Fibroblast of skin of left quadriceps (primary cell): Measurements from ENCODE around the gene DAZAP2.
"Not testable (repeated sequence)": the region's sequence is repeated elsewhere in the genome, so short reads cannot be mapped to it uniquely, and the experiment has no call there.

Experiments
- DNase-seq, 2 experiments: peaks; one replicate each; pipeline ENCODE4 v3.0.0-alpha.2; 2013; ENCODE audit warnings: low read depth in 2 of 2

DAZAP2 gene

DNA sequence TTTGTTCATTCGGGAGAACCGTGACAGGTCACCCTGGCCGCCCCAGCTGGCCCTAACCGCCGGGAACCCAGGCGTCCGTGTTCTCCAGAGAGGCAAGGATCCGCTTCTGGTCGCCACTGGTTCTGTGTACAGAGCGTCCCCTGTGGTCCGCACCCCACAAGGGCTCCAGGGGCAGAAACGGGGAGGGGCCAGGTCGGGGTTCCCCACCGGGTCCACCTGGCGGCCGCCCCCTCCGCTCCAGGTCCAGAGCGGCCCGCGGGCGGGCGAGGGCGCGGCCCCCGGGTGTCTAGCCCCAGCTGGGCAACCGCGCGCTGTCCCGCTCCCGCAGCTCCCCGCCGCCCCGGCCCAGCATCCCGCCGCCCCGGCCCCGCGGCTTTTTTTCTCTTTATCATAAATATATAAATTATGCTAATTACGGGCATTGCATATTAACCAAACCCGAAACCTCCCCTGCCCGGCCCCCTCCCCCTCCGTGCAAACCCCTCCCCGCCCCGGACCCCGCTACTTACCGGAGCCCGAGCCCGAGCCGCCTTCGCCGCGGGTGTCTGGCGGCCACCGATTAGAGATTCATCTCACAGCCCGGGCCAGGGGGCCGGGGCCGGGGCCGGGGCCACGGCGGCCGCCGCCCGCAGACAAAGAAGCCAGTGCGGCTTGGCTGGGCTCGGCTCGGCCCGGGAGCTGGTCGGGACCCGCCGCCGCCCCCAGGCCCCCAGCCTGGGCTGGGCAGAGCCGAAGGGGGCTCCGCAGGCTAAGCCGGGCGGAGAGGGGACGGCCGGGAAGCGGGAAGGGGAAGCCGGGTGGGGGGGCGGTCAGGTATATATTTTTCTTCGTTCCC, 21.3 kb upstream of the DAZAP2 start:
- DNase-seq, result no peak

DNA sequence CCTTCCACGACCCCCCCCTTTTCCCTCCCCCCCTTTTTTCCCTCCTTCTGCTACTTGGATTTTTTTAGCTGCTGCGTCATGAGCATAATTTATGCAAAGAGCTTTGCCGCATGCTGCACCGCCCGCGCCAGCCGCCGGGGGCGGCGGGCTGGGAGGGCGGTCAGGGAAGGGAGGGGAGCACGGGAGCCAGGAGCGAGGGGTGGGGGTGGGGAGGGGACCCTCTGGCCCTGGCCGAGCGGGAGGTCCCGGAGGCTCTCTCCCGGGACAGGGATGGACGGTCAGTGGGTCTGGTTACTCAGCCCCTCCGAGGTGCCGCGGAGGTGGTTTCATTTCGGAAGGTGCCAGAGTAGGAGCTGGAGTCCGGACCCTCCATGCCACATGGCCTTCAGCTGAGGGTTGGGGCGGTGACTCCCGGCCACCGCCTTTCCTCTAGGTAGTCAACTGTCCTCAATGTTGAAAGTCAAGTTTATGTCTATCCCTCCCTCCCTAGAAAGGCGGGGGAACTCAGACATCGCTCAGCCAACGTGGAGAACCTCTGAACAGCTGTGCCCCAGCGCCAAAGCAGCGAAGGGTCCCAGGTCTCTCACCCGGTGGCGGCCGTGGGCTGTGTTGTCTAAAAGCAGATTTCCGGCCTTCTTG, 20.5 kb upstream of the DAZAP2 start, which contains the start of gene POU6F1:
TSS of gene POU6F1 (minus strand) at position 95 of the 639 bp plus-strand sequence. CDS start 11,226 bp downstream, outside the sequence.
- DNase-seq, result peak; percentile 61 to 69

DNA sequence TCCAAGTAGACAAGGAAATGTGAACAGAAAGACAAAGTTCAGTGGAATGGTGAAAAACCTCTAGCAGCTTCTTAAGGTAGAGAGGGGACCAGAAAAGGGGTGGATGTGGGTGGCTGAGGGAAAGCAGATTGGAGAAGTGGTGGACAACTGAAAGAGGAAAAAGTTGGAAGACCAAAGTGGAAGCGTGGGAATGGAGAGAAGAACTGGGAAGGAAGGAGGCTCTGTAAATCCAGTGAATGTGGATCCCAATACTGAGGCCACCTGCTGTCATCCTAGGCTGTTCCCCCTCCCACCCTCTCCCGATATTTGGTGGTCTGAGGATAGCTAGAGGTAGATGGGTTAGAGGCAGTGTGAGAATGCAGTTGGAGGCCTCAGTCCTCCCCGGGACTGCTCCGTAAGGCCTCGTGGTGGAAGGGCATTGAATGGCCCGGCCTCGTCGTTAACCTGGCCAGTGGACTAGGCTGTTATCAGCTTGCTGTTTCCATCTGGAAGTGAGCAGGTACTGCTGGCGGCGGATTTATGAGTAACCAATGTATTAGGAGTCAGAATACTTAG, 19.9 kb upstream of the DAZAP2 start:
- no peak for DNase-seq

DNA sequence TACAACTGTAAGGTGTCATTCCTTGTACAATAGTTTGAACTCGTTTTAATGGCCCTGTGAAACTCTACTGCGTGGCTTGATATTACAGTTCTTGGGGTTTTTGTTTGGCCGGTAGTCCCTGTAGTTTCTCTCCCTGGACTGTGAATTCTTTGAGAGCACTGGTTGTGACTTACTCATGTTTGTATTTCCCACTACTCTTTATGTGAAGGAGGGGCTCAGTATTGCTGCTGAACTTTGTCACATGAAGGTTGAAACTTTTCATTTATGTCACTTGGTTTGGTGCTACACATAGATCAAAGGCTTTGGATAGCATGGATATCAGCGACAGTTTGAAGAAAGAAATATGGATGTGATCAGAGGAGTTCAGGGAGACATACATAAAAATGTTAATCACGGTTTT, 19.3 kb upstream of the DAZAP2 start:
- no peak for DNase-seq

DNA sequence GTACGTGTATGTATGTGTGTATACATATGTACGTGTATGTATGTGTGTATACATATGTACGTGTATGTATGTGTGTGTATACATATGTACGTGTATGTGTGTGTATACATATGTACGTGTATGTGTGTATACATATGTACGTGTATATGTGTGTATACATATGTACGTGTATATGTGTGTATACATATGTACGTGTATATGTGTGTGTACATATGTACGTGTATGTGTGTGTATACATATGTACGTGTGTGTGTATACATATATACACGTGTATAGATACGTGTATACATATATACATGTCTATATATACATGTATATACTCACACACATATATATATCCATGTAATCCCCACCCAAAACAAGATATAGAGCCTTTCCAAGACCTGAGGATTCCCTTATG, 18.8 kb upstream of the DAZAP2 start:
- DNase-seq, result not testable (repeated sequence)

DNA sequence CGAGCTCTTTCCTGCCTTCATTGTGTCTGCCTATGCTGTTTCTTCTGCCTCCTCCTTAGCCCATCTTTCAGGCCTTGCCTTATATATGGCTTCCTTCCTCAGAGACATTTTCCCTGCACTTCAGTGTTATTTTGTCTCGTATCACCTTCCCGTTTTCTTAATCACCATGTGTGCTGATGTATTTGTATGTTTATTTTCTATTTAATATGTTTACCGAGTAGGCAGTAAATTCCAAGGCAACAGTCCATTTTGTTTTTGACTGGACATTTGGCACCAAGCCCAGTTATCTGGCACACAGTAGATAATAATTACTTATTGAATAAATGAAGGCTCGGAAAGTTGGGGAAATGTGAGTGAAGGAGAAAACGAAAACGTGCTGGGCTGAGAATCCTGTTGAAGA, 16.2 kb upstream of the DAZAP2 start:
- no peak for DNase-seq

DNA sequence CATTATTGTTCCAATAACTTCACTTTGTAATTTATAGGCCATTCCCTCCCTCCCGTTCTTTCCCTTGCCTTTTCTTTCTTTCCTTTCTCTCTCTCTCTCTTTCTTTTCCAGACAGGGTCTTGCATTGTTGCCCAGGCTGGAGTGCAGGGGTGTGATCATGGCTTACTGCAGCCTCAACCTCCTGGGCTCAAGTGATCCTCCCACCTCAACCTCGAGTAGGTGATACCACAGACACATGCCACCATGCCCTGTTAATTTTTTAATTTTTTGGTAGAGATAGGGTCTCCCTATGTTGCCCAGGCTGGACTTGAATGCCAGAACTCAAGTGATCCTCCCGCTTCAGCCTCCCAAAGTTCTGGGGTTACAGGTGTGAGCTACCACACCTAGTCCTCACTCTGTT, 14.0 kb upstream of the DAZAP2 start:
- DNase-seq, result no peak

DNA sequence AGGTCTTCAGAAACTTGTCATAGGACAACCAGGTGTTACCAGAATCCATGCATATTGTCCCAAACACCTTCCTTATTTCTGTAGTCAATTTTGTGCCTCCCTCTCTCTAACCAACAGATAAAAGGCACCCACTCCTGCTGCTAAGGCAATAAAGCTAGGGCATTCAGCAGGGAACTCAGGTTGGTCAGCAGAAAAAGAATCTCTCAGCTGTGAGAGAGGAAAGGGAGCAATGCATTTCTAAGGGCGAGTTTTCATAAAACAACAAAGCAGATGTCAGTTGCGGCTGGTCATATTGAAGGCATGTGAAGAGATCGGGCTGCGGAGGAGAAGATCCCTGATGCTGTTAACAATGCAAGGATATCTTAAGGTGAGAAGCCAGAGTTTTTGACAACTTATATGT, 13.4 kb upstream of the DAZAP2 start:
- DNase-seq, result no peak

DNA sequence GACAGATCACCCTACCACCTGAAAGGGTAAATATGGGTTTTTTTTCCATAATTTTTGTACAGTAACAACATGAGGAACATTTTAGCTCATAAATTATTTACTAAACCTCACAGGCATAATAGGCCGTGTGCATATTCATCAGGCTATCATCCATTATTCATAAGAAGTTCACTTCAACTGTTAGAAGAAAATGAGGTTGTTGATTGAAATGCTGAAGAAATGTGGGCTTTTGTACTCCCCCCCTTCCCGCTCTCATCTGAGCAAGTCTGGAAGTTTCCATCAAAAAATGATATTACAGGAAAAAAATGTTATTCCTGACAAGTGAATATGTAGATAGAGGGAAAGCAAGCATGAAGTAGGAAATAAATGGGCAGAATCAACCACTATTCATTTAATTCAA, 12.9 kb upstream of the DAZAP2 start:
- no peak for DNase-seq

DNA sequence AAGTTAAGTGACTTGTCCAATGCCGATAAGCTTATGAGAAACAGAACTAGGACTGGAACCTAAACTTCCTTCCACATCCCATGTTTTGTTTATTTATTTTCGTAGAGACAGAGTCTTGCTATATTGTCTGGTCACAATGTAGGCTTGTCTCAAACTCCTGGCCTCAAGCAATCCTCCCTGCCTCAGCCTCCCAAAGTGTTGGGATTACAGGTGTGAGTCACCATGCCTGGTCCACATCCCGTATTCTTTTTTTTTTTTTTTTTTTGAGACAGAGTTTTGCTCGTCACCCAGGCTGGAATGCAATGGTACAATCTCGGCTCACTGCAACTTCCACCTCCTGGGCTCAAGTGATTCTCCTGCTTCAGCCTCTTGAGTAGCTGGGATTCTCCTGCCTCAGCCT, 11.5 kb upstream of the DAZAP2 start:
- DNase-seq, result not testable (repeated sequence)

DNA sequence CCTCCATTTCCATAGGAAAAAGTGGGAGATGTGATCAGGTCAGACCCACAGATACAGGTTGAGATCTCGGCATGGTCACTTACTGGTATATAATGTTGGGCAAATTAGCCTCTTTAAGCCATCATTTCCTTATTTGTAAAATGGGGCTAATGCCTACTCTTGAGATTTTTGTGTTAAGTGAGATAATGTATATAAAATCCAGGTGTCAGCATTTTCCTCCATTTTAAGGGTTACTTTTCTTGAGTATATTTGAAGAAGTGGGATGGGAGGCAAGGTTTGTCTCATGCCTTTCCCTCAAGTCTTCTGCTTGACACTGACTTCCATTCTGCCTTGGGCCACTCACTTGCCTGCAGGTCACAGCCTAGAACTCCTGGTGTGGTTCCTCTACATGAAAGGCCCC, 10.7 kb upstream of the DAZAP2 start:
- no peak for DNase-seq

DNA sequence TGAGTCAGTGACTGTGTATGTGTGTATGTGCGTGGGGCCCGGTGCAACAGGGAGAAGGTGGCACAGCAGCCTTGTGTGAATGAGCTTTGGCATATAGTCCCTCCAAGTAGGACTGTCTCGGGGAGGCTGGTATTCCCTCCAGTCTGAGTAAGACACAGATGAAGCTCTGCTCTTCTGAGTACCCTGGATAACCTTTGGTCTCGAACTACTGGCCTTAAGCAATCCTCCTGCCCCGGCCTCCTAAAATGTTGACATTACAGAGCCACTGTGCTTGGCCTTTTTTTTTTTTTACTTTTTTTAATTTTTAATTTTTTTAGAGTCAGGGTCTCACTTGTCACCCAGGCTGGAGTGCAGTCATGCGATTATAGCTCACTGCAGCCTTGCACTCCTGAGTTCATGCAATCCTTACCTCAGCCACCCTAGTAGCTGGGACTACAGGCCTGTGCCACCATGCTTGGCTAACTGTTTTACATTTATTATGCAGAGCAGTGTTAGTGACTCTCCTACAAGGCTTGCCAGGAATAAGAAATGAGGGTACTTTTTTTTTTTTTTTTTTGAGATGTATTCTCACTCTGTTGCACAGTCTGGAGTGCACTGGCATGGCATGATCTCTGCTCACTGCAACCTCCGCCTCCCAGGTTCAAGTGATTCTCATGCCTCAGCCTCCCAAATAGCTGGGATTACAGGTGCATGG, 9.4 kb upstream of the DAZAP2 start:
- no peak for DNase-seq

DNA sequence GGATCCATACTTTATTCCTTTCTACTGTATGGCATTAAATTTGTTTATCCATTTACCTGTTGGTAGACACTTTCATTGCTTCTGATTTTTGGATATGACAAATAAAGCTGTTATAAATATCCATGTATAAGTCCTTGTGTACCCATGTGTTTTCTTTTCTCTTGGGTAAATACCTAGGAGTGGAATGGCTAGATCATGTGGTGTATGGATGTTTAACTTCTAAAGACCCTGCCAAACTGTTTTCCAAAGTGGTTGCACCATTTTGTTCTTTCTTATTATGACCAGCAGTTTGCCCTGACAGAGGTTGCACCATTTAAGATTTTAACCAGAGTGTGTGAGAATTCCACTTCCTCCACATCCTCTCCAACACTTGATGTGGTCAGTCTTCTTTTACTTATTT, 6.0 kb upstream of the DAZAP2 start:
- no peak for DNase-seq

DNA sequence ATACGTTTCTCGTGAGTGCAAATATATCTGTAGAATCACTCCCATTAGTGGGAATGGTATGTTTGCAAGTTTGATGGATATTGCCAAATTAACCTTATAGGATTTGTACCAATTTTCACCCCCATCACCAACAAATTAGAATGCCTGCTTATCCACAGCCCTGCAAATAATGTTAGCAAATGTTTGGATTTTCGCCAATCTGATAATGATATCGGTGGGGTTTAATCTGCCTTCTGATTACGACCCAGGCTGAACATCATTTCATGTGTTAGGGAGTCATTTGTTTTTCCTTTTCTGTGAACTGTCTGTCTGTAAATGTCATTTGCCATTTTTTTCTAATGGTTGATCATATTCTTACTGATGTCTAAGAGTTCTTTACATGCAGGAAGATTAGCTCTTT, 4.1 kb upstream of the DAZAP2 start:
- no peak for DNase-seq

DNA sequence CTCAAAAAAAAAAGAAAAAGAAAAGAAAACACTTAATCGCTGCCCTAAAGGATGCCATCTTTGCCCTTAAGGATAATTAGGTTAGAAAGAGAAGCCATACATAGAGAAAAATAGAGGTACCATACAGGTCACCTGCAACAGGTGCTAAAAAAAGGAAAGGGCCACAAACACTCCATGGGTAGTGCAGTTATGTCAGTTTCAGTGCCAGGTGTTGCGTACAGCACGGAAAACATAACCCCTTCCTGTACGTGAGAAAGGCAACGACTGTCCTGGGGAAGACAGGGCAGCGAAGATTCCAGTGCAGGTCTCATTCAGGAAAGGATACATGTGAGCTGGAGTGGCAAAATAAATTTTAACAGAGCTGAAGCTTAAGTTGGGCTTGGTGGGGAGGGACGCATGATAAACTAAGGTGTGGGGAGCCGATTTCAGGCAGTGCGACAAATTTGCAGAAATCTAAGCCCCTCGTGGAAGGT, 553 bp upstream of the DAZAP2 start:
- no peak for DNase-seq

DNA sequence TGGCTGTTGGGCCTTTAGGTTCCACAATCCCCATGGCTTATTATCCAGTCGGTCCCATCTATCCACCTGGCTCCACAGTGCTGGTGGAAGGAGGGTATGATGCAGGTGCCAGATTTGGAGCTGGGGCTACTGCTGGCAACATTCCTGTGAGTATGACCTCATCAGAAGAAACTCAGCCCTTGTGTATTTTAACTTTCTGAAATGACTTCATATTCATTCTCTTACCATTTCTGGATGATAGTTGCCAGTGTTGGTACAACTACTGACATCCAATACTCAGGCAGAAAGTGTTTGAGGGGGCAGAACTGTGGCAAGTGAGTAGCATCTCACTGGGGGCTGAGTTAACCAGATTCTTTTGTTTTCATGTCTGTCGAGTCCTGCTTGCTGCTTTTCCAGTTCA, 2.3 kb downstream of the DAZAP2 start:
- DNase-seq, result no peak

DNA sequence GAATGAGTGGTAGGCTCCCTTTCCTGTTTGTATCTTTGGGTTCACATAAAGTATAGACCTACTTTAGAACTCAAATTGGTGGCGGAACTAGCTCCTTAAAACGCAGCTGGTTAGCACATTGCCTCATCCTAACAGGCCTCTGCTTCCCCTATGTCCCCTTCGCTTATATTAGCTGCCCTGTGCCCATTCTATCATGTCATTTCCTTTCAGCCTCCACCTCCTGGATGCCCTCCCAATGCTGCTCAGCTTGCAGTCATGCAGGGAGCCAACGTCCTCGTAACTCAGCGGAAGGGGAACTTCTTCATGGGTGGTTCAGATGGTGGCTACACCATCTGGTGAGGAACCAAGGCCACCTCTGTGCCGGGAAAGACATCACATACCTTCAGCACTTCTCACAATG, 3.5 kb downstream of the DAZAP2 start:
- no peak for DNase-seq

DNA sequence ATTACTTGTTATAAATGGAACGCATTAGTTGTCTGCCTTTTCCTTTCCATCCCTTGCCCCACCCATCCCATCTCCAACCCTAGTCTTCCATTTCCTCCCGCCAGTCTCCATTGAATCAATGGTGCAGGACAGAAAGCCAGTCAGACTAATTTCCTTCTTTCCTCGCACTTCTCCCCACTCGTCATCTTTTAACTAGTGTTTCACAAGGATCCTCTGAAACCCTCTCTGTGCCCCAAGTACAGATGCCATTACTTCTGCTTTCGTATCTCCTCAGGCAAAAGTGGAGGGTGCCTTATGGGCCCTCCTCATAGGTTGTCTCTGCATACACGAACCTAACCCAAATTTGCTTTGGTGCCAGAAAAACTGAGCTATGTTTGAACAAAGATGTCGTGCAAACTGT, 4.2 kb downstream of the DAZAP2 start:
- no peak for DNase-seq

DNA sequence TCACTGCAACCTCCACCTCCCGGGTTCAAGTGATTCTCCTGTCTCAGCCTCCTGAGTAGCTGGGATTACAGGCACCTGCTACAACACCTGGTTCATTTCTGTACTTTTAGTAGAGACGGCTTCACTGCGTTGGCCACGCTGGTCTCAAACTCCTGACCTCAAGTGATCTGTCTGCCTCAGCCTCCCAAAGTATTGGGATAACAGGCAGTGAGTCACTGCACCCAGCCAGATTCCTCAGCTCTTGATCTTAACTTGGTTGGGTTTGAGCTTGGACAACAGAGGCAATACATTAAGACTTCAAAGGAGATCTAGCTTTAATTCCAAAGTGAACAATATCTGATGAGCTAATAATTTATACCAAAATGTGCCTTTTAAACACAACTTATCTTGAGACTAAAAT, 5.6 kb downstream of the DAZAP2 start:
- DNase-seq, result no peak

DNA sequence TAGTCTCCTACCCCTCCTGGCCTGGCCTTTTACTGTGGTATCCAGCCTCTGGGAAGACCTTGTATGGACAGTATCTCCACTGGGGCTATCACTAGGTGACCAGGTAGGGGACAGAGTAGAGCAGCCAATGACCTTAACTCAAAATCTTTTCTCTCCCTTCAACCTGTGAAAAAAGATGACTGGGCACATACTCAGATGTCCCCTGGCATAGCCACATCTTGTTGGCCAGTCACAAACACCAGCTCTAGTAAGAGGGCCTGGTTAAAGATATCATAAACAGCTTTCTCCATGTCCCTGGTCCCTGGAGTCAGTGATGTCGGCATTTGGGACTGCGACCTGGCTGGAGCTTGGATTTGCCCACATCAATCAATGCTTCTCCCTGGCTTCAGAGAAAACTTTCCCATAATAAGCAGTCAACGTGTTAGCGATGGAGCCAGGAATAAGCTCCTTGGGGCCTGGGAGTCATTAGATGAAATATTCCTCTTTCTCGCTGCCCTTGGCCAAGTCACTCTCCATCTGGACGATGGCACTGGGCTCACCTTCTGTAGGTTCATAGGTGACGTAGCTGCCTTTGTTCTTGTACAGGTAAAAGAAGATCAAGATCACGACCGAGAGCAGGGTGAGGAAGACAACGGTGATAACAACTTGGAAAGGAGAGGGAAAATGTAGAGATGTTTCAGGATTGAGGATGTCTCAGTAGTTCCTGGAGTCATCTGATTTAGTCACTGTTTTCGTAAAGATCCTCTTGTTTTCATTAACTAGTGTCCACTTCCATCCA, 7.0 kb downstream of the DAZAP2 start:
- no peak for DNase-seq

DNA sequence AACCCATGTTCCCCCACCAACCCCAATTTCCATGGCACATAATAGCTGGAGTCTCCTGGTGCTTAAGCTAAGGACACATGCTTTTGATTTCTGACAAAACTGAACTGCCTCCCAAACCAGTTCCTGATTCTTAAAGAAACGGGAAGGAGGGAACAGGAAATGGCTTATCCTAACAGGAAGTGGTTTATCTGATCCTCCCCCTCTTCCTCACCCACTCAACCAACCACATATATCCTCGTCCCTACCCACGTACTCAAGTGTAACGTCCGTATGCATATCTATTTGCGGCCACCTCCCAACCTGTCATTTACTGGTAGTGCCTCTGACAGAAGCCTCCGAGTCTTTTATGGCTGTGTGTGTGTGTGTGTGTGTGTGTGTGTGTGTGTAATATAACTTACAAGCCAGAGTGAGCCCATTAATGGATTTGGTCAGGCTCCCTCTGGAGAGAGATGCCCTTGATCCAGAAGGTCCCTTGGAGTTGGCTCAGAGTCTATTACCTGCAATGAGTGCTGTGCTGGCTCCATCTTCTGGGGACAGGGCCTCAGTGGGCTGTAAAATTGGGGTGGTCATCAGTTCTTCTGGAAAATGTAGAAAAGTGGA, 7.7 kb downstream of the DAZAP2 start:
- peak in 1 of 2 experiments; percentile 31 for DNase-seq
